GM13977 (cell line): ENCODE results near the gene CRIM1.

ENCODE experiments used
- DNase-seq: peaks from one replicate; pipeline ENCODE4 v3.0.0; 2012; ENCODE audit warnings: low spot score
- in situ Hi-C: fragments of 300-500 bp; cut with MboI; formaldehyde crosslinking; loops from one replicate; pipeline ENCODE4 v1.12.0; 2022; ENCODE audit warnings: low sequenced_read_pairs, low pct_unique_long_range_greater_than_20kb, mixed read lengths, inconsistent platforms; ENCODE audit not compliant: unreplicated experiment
- TF ChIP-seq, protein P1 (sequence below): IDR thresholded peaks from 2 replicates; pipeline ENCODE4 v1.5.1; 2012; ENCODE audit warnings: mild to moderate bottlenecking, control low read depth; ENCODE audit not compliant: insufficient read depth; ENCODE audit errors: extremely low read depth, missing control alignments

The CRIM1 gene

DNA sequence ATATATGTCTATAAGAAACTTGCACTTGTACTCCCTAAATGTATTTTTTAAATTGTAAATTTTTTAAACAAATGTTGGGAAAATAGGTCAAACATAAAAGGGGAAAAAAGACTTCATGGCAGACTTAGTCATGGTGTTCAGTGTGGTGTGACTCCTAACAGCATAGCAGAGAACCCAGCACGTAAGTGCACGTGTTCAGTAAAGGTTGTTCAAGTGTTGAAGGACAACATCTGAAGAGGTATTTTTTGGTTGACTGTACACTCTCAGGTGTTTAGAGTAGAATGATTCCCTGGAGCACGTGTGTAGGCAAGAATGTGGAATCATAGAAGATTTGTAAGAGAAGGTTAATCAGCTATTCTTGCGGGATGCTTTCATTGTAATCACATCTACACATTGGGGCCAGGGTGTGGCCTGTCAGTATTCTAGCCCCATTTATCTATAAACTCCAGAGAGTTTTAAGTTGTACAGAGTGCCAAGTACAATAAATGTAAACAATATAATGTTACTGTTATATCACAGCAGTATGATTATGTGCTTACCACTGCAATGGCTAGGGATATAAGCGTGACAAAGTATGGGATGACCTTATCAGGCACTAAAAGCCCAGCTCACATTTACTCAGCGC is 106.8 kb downstream of the CRIM1 start:
- TF ChIP-seq, protein P1, sequence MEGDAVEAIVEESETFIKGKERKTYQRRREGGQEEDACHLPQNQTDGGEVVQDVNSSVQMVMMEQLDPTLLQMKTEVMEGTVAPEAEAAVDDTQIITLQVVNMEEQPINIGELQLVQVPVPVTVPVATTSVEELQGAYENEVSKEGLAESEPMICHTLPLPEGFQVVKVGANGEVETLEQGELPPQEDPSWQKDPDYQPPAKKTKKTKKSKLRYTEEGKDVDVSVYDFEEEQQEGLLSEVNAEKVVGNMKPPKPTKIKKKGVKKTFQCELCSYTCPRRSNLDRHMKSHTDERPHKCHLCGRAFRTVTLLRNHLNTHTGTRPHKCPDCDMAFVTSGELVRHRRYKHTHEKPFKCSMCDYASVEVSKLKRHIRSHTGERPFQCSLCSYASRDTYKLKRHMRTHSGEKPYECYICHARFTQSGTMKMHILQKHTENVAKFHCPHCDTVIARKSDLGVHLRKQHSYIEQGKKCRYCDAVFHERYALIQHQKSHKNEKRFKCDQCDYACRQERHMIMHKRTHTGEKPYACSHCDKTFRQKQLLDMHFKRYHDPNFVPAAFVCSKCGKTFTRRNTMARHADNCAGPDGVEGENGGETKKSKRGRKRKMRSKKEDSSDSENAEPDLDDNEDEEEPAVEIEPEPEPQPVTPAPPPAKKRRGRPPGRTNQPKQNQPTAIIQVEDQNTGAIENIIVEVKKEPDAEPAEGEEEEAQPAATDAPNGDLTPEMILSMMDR: no peak
- in situ Hi-C loops: no loop called here
- DNase-seq: no peak

DNA sequence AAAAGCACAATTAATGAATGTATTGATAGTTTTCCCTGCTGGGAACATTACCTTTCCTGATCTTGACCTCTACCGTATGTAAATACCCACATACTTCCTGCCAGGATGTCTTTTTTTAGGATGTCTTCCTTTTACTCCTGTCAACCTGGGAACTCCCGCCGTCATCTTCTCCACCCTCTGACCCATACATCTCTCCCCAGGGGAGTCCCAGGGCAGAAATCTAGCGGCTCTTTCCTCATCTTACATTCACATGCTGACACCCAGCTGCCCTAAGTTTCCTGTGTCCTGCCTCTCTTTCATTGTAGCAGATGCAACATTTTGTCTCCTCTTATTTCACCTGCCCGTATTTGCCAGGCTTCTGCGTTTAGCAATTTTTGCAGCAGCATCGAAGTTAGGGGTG is 107.8 kb downstream of the CRIM1 start:
- TF ChIP-seq, protein P1: no peak
- in situ Hi-C loops: no loop called here

DNA sequence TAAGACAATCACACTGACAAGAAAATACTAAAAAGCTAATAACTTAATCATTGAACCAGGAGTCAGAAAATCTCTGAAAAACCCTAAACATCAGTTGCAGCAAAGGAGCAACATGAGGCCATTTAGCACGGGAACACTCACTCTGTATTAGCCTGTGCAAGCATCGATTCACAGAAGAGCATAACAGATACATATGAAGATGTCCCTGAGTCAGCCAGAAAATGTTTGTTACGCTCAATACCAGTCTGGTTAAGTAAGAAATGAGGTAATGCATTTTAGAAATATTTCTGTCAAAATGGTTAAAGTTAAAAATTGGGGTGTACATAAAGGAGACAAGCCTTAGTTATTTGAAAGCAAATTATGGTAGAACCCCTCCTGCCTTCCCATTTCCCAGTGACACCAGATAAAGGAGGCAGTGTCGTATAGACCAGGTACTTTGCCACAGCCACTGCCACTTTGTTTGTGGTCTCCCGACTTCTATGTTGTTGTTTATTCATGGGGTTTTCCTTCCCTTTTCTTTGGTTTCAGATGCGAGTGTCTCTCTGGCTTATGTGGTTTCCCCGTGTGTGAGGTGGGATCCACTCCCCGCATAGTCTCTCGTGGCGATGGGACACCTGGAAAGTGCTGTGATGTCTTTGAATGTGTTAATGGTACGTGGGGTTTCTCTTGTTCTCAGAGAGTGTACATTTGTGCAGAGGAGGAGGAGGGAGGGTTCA is 108.6 kb downstream of the CRIM1 start:
- TF ChIP-seq, protein P1: no peak
- in situ Hi-C loops: no loop called here
- DNase-seq: no peak

More for the DNA sequence above, 107.8 kb downstream of the CRIM1 start:
- no peak for DNase-seq

DNA sequence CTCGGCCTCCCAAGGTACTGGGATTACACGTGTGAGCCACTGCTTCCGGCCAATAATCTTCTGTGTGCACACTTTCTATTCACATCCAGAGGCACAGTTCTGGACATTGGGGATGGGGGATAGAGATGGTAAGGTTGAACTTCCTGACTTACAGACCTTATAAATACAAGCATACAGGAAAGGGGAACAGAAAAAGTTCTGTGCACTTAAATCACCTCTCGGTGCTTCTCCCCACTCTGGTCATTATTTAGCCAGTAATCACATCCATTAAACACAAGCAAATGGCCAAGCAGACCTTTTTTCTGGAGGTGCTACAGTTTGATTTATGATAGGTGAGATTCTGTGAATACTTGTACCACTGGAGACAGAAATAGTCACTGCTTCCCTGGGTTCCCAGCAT is 110.6 kb downstream of the CRIM1 start:
- in situ Hi-C loops: no loop called here
- TF ChIP-seq, protein P1: no peak
- DNase-seq: no peak

DNA sequence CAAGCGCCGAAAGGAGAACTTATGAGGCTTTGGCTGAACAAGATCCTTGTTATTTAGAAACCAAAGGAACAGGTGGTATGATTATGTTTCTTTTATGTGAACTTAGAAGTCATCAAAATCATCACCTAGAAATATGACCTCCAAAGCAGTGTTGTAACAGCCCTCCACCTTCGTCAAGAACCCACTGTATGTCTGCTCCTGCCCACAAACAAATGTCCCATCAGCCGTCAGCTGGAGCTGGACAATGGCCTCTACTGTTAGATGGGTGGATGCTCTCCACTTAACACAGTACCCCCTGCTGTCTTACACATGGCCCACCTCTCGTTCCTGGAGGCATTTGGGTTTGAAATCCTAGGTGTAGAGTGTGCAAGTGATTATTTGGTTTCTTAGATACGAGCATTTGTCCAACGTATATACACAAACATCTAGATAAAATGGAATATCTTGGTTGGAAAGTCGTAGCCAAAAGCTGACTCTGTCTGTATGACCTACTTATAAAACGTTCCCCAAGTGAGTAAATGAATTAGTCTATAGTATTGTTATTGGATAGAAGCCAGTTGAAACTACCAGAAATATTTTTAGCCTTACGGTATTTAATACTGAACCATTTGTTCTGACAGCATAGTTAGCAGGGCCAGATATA is 113.0 kb downstream of the CRIM1 start:
- no peak for DNase-seq
- TF ChIP-seq, protein P1: no peak
- in situ Hi-C loops: no loop called here

DNA sequence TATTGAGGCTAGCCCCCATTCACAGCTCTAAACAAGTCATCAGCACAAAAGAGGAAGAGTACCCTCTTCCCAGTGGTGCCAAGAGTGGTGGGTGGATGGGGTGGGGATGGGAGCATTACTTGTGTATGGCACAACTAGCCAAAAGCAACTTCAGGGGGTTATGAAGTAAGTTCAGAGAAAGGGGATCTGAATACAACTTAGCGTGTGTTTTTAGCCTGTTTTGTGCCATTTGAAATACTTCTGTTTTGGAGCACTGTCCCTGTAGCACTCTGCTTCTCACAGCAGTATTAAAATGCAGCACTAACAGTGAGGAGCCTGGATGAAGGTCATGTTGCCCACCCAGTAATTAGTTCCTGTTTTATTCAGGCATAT is 113.5 kb downstream of the CRIM1 start:
- TF ChIP-seq, protein P1: no peak
- in situ Hi-C loops: no loop called here
- DNase-seq: no peak
